ENCODE results near the gene KCNB1. TPM values are rescaled to one million over a fixed set of nuclear protein-coding genes. Genes with fewer than 3 reads are reported as not detected.

Gene KCNB1
- total RNA-seq, 1 experiment from 2014 or later = not detected

DNA sequence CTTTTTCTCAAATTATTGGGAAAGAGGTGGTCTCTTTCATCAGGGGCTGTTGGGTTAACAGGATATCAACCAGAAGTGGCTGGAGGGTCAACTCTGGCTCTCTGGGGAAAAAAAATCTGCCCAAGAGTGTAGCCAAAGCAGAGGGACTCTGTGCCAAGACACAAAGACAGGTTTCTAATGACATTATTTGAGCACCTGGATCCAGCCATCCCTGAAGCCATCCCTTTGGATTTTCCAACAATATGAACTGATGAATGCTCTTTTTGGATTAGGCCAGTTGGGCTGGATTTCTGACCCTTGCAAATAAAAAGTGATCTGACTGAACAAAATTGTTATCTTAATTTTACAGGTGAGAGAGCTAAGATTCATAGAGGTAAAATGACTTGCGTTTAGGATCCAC, 88.7 kb downstream of the KCNB1 start:
- Mint-ChIP-seq H3K36me3 (ENCODE audit: insufficient read depth, unreplicated experiment) (no peaks in the 10 kb centered on the region), H3K27ac (ENCODE audit: unreplicated experiment) (no peak overlapping the region), H3K27me3 (ENCODE audit: unreplicated experiment) (peaks cover 85% of the 10 kb centered on the region), H3K4me3 (ENCODE audit: low read depth, unreplicated experiment) (no peak overlapping the region), H3K4me1 (ENCODE audit: low read depth, unreplicated experiment) (peaks cover 7% of the 10 kb centered on the region), H3K9me3 (ENCODE audit: low read depth, unreplicated experiment) (no peaks in the 10 kb centered on the region)
- no peak for DNase-seq
- CTCF ChIA-PET = no interaction called here
- intact Hi-C loops (cut with micrococcal nuclease; ENCODE audit: unreplicated experiment) = no loop called here
- TF ChIP-seq, protein P1, sequence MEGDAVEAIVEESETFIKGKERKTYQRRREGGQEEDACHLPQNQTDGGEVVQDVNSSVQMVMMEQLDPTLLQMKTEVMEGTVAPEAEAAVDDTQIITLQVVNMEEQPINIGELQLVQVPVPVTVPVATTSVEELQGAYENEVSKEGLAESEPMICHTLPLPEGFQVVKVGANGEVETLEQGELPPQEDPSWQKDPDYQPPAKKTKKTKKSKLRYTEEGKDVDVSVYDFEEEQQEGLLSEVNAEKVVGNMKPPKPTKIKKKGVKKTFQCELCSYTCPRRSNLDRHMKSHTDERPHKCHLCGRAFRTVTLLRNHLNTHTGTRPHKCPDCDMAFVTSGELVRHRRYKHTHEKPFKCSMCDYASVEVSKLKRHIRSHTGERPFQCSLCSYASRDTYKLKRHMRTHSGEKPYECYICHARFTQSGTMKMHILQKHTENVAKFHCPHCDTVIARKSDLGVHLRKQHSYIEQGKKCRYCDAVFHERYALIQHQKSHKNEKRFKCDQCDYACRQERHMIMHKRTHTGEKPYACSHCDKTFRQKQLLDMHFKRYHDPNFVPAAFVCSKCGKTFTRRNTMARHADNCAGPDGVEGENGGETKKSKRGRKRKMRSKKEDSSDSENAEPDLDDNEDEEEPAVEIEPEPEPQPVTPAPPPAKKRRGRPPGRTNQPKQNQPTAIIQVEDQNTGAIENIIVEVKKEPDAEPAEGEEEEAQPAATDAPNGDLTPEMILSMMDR (IDR thresholded peaks at IDR 0.05; ENCODE audit: unreplicated experiment) = no peak
- BruUV-seq (replicated peaks) = no TSS peak

GRCh38 chr20:49392745-49393144, 89.7 kb downstream of the KCNB1 start:
- Mint-ChIP-seq H3K27ac (ENCODE audit: unreplicated experiment) (no peak overlapping the region), H3K36me3 (ENCODE audit: insufficient read depth, unreplicated experiment) (no peaks in the 10 kb centered on the region), H3K27me3 (ENCODE audit: unreplicated experiment) (peaks cover 87% of the 10 kb centered on the region), H3K4me1 (ENCODE audit: low read depth, unreplicated experiment) (peaks cover 7% of the 10 kb centered on the region), H3K9me3 (ENCODE audit: low read depth, unreplicated experiment) (no peaks in the 10 kb centered on the region), H3K4me3 (ENCODE audit: low read depth, unreplicated experiment) (no peak overlapping the region)
- TF ChIP-seq, protein P1 (IDR thresholded peaks at IDR 0.05; ENCODE audit: unreplicated experiment) = no peak
- no TSS peak for BruUV-seq (replicated peaks)
- intact Hi-C loops (cut with micrococcal nuclease; ENCODE audit: unreplicated experiment) = no loop called here
- CTCF ChIA-PET = interaction anchor here (0.6 kb wide), 1 partner anchor 10 kb away, joined by 3 read pairs; no protein-coding TSS in a partner anchor
- peak; percentile 42 for DNase-seq

GRCh38 chr20:49391404-49392245, 90.8 kb downstream of the KCNB1 start:
- Mint-ChIP-seq H3K27me3 (ENCODE audit: unreplicated experiment) (peaks cover 99% of the 10 kb centered on the region), H3K27ac (ENCODE audit: unreplicated experiment) (no peak overlapping the region), H3K4me3 (ENCODE audit: low read depth, unreplicated experiment) (no peak overlapping the region), H3K9me3 (ENCODE audit: low read depth, unreplicated experiment) (no peaks in the 10 kb centered on the region), H3K36me3 (ENCODE audit: insufficient read depth, unreplicated experiment) (no peaks in the 10 kb centered on the region), H3K4me1 (ENCODE audit: low read depth, unreplicated experiment) (peaks cover 15% of the 10 kb centered on the region)
- intact Hi-C loops (cut with micrococcal nuclease; ENCODE audit: unreplicated experiment) = no loop called here
- no TSS peak for BruUV-seq (replicated peaks)
- no peak for DNase-seq
- TF ChIP-seq, protein P1 (IDR thresholded peaks at IDR 0.05; ENCODE audit: unreplicated experiment) = no peak
- CTCF ChIA-PET = no interaction called here

- TF ChIP-seq, protein P1 (IDR thresholded peaks at IDR 0.05; ENCODE audit: unreplicated experiment) = no peak
- Mint-ChIP-seq H3K4me3 (ENCODE audit: low read depth, unreplicated experiment) (no peak overlapping the region), H3K27me3 (ENCODE audit: unreplicated experiment) (peaks cover 100% of the 10 kb centered on the region), H3K4me1 (ENCODE audit: low read depth, unreplicated experiment) (peaks cover 15% of the 10 kb centered on the region), H3K27ac (ENCODE audit: unreplicated experiment) (no peak overlapping the region), H3K9me3 (ENCODE audit: low read depth, unreplicated experiment) (no peaks in the 10 kb centered on the region), H3K36me3 (ENCODE audit: insufficient read depth, unreplicated experiment) (no peaks in the 10 kb centered on the region)
- BruUV-seq (replicated peaks) = no TSS peak
- CTCF ChIA-PET = interaction anchor here (0.6 kb wide), 1 partner anchor 94 kb away, joined by 3 read pairs; no protein-coding TSS in a partner anchor
- no peak for DNase-seq
- intact Hi-C loops (cut with micrococcal nuclease; ENCODE audit: unreplicated experiment) = no loop called here
Observed at GRCh38 chr20:49389854-49390253, 92.6 kb downstream of the KCNB1 start.

Measured in Calu3 (cell line).